Keratinocyte (primary cell): Measurements from ENCODE around the gene ARMC8. TPM values are rescaled to one million over a fixed set of nuclear protein-coding genes. Genes with fewer than 3 reads are reported as not detected.

Experiments
- DNase-seq: peaks from one replicate; pipeline ENCODE4 v3.0.0-alpha.2; 2011; ENCODE audit warnings: low read depth, missing footprints, low spot score
- FAIRE-seq: peaks from 2 replicates; lab custom pipeline; 2011; peaks lifted over from hg19 to GRCh38; lab: Jason Lieb, UNC
- H2AFZ ChIP-seq: 2 replicates; pipeline ENCODE4 v1.6.0; 2012; ENCODE audit warnings: low read length, control low read depth, inconsistent platforms; ENCODE audit not compliant: control insufficient read depth
- H3K27ac ChIP-seq: 2 replicates; pipeline ENCODE4 v1.5.1; 2011; ENCODE audit warnings: low read length; ENCODE audit not compliant: control insufficient read depth, insufficient read depth
- H3K27me3 ChIP-seq: 3 replicates; pipeline ENCODE4 v1.6.0; 2011; ENCODE audit warnings: low read length; ENCODE audit not compliant: control insufficient read depth, insufficient read depth; ENCODE audit errors: extremely low read depth
- H3K36me3 ChIP-seq, 2 experiments: 2 replicates in 1 of 2; 3 replicates in 1 of 2; pipeline ENCODE4 v1.5.1; 2011; ENCODE audit warnings: low read length in 2 of 2, mild to moderate bottlenecking in 1 of 2; ENCODE audit not compliant: control insufficient read depth in 2 of 2, insufficient read depth in 2 of 2; ENCODE audit errors: extremely low read depth in 1 of 2
- H3K4me1 ChIP-seq: 3 replicates; pipeline ENCODE4 v1.5.1; 2011; ENCODE audit warnings: low read length; ENCODE audit not compliant: control insufficient read depth, insufficient read depth; ENCODE audit errors: extremely low read depth
- H3K4me2 ChIP-seq: 3 replicates; pipeline ENCODE4 v1.6.0; 2011; ENCODE audit warnings: low read depth, low read length; ENCODE audit not compliant: control insufficient read depth, insufficient read depth; ENCODE audit errors: extremely low read depth
- H3K4me3 ChIP-seq, 3 experiments: fragments of 200-600 bp in 1 of 3; sonication (generic) in 1 of 3; 2 replicates in 2 of 3; 3 replicates in 1 of 3; pipeline ENCODE4 v1.5.1; 2011 to 2016; ENCODE audit warnings: low read length in 3 of 3, mild to moderate bottlenecking in 3 of 3, control low read depth in 2 of 3, inconsistent platforms in 1 of 3, low read depth in 1 of 3, mixed read lengths in 1 of 3, mixed run types in 1 of 3, moderate library complexity in 1 of 3; ENCODE audit not compliant: control insufficient read depth in 2 of 3, insufficient read depth in 2 of 3; ENCODE audit errors: extremely low read depth in 1 of 3
- H3K79me2 ChIP-seq: 2 replicates; pipeline ENCODE4 v1.6.0; 2012; ENCODE audit warnings: low read length; ENCODE audit not compliant: control insufficient read depth, insufficient read depth
- H3K9ac ChIP-seq: 3 replicates; pipeline ENCODE4 v1.6.0; 2011; ENCODE audit warnings: low read length; ENCODE audit not compliant: control insufficient read depth, insufficient read depth; ENCODE audit errors: extremely low read depth
- H3K9me1 ChIP-seq: 3 replicates; pipeline ENCODE4 v1.6.0; 2011; ENCODE audit warnings: low read length; ENCODE audit not compliant: control insufficient read depth, insufficient read depth; ENCODE audit errors: extremely low read depth
- H3K9me3 ChIP-seq: 2 replicates; pipeline ENCODE4 v1.5.1; 2012; ENCODE audit warnings: low read depth, low read length; ENCODE audit not compliant: control insufficient read depth
- H4K20me1 ChIP-seq: 3 replicates; pipeline ENCODE4 v1.6.0; 2011; ENCODE audit warnings: low read length; ENCODE audit not compliant: control insufficient read depth, insufficient read depth; ENCODE audit errors: extremely low read depth
- EZH2 ChIP-seq: IDR thresholded peaks from one replicate; pipeline ENCODE4 v1.6.1; 2012; ENCODE audit warnings: inconsistent platforms, mild to moderate bottlenecking, low read length, moderate library complexity
- dilution Hi-C: fragments of 300-500 bp; cut with MboI; formaldehyde crosslinking; loops from one replicate; pipeline ENCODE4 v1.7.0; 2020; ENCODE audit warnings: low sequenced_read_pairs; ENCODE audit not compliant: extremely low pct_ligation_motif_present
- polyA plus RNA-seq, 5 experiments: library from polyadenylated mRNA; depleted of rRNA in 3 of 5; stranded (reverse) in 3 of 5; stranded (forward) in 1 of 5; unstranded in 1 of 5; fragments of >200 nt; gene quantifications; 1 replicate in 1 of 5; 2 replicates in 3 of 5; 3 replicates in 1 of 5; pipeline versions ENCODE4 v1.2.1 to v1.2.3, GENCODE V29; 2011 to 2012; ENCODE audit warnings: missing spikeins in 2 of 5, low read depth in 1 of 5, low replicate concordance in 1 of 5
- TF ChIP-seq, protein P1 (sequence below), 3 experiments: IDR thresholded peaks in 1 of 3; conservative IDR thresholded peaks in 1 of 3; optimal IDR thresholded peaks in 1 of 3; 2 replicates in 2 of 3; 3 replicates in 1 of 3; pipeline versions ENCODE3 to v1.5.1; 2011; ENCODE audit warnings: low read length in 3 of 3, mild to moderate bottlenecking in 3 of 3, moderate library complexity in 2 of 3, control low read depth in 1 of 3, inconsistent platforms in 1 of 3; ENCODE audit not compliant: insufficient read depth in 2 of 3; ENCODE audit errors: extremely low read depth in 1 of 3

Gene ARMC8
- polyA plus RNA-seq, 1 donor (not counting 4 experiments of a cell fraction or from before 2014, with no cell fraction given) = 50.8 TPM

DNA sequence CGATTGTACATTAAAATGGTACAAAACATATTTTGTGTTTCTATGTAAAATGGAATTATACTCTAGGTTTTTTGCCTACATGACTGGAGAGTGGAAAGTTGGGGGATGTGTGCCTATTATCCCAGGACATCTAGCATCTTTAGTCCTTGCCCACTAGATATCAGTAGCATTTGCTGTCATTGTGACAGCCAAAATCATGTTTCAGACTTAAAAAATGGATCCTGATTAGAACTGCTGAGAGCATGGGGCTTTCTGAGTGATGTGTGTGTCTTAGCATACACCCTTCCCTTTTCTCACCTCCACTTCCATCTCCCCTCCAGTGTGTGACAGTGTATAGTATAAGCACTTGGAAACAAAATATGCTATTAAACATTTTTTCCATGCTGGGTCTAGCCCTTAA lies 13.3 kb downstream of the ARMC8 start:
- FAIRE-seq = no peak
- H3K9ac ChIP-seq = no peak overlapping the region
- dilution Hi-C loops = no loop called here

DNA sequence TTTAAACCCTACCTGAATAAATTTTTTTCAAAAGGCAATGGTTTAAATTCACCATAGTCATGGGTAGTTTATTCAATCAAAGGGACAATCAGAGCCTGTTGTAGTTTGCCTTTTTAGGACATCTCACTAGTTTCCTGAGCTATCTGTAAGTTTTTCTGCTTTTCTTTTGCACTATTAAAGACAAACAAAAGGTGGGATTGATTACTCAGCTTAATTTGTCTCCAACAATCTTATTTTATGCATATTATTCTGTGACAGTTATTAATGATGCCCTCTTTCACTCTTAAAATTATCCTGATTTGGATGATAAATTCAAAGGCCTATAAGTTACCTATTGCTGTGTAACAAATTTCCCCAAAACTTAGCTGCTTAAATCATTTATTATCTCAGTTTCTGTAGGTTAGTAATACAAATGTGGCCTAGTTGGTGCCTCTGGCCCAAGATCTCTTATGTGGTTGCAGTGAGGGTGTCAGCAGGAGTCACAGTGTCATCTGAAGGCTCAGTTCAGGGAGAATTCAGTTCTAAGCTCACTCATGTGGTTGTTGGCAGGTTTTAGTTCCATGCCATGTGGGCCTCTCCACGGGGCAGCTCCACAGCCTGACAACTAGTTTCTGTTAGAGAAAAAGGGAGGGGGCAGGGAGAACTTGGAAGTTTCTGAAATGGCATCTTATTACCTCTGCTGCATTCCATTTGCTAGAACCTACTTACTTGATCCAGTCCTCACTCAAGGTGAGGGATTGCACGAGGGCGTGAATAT lies 16.0 kb downstream of the ARMC8 start:
- FAIRE-seq (no peak), DNase-seq (no peak)
- H3K36me3 ChIP-seq = no peaks in the 10 kb centered on the region
- H3K79me2 ChIP-seq = peaks cover 93% of the 10 kb centered on the region
- H3K27ac ChIP-seq = no peak overlapping the region
- H3K9me3 ChIP-seq = no peaks in the 10 kb centered on the region
- no peak overlapping the region for H3K4me2 ChIP-seq
- H4K20me1 ChIP-seq = peaks cover 2% of the 10 kb centered on the region
- H3K27me3 ChIP-seq = no peaks in the 10 kb centered on the region
- no peak overlapping the region for H2AFZ ChIP-seq
- dilution Hi-C loops = no loop called here
- H3K9me1 ChIP-seq = peaks cover 2% of the 10 kb centered on the region
- H3K9ac ChIP-seq = no peak overlapping the region
- H3K4me1 ChIP-seq = no peaks in the 10 kb centered on the region
- no peak overlapping the region for H3K4me3 ChIP-seq
- TF ChIP-seq EZH2 = no peak
- TF ChIP-seq, protein P1, sequence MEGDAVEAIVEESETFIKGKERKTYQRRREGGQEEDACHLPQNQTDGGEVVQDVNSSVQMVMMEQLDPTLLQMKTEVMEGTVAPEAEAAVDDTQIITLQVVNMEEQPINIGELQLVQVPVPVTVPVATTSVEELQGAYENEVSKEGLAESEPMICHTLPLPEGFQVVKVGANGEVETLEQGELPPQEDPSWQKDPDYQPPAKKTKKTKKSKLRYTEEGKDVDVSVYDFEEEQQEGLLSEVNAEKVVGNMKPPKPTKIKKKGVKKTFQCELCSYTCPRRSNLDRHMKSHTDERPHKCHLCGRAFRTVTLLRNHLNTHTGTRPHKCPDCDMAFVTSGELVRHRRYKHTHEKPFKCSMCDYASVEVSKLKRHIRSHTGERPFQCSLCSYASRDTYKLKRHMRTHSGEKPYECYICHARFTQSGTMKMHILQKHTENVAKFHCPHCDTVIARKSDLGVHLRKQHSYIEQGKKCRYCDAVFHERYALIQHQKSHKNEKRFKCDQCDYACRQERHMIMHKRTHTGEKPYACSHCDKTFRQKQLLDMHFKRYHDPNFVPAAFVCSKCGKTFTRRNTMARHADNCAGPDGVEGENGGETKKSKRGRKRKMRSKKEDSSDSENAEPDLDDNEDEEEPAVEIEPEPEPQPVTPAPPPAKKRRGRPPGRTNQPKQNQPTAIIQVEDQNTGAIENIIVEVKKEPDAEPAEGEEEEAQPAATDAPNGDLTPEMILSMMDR (optimal IDR thresholded peaks at IDR 0.05 in 1 of 3, IDR thresholded peaks at IDR 0.05 in 1 of 3, conservative IDR thresholded peaks at IDR 0.05 in 1 of 3; ENCODE audit: extremely low read depth in 1 of 3, insufficient read depth in 2 of 3, low read length in 3 of 3) = no peak

More for the DNA sequence above, 13.3 kb downstream of the ARMC8 start:
- H3K9me1 ChIP-seq = peaks cover 3% of the 10 kb centered on the region
- no peak overlapping the region for H2AFZ ChIP-seq
- H3K4me2 ChIP-seq = no peak overlapping the region
- H3K36me3 ChIP-seq = no peaks in the 10 kb centered on the region
- no peak overlapping the region for H3K27ac ChIP-seq
- no peaks in the 10 kb centered on the region for H3K27me3 ChIP-seq
- H3K4me3 ChIP-seq = no peak overlapping the region
- H3K9me3 ChIP-seq = no peaks in the 10 kb centered on the region
- TF ChIP-seq, protein P1 (optimal IDR thresholded peaks at IDR 0.05 in 1 of 3, IDR thresholded peaks at IDR 0.05 in 1 of 3, conservative IDR thresholded peaks at IDR 0.05 in 1 of 3; ENCODE audit: extremely low read depth in 1 of 3, insufficient read depth in 2 of 3, low read length in 3 of 3) = no peak
- TF ChIP-seq EZH2 = no peak
- peaks cover 10% of the 10 kb centered on the region for H3K4me1 ChIP-seq
- DNase-seq = no peak
- H3K79me2 ChIP-seq = peaks cover 91% of the 10 kb centered on the region
- peaks cover 18% of the 10 kb centered on the region for H4K20me1 ChIP-seq
